K562 (cell line): ENCODE data around the gene SCGB1A1. TPM values are rescaled to one million over a fixed set of nuclear protein-coding genes. Genes with fewer than 3 reads are reported as not detected.

ENCODE experiments used
- ATAC-seq: fragments of 200-7000 bp; cut with Tn5 transposase; 3 replicates; pipeline ENCODE4 v1.9.1; 2020; ENCODE audit warnings: moderate library complexity
- BruUV-seq: library from RNA; stranded (reverse); fragments of 400-500 nt; replicated peaks from 2 replicates; lab custom pipeline; 2021; lab: Mats Ljungman, UMichigan
- CTCF ChIA-PET: fragments of 300-600 bp; formaldehyde crosslinking; extraction: SDS; loops from one replicate; lab custom pipeline; 2021; ENCODE audit warnings: low intra/inter-chr PET ratio; lab: Yijun Ruan, JAX
- POLR2A ChIA-PET: fragments of 300-600, 350-650 bp; sonication (Branson Sonifier 250); formaldehyde crosslinking; extraction: SDS; loops from one replicate; lab custom pipeline; 2021; ENCODE audit warnings: antibody characterized with exemption, inconsistent platforms; lab: Yijun Ruan, JAX
- DNase-seq, 4 experiments: peaks; one replicate each; pipeline versions ENCODE4 v3.0.0 to v3.0.0-alpha.2; 2011 to 2018; ENCODE audit warnings: low spot score in 3 of 4, mixed read lengths in 3 of 4; ENCODE audit errors: extremely low read depth in 1 of 4
- FAIRE-seq: peaks from 2 replicates; lab custom pipeline; 2011; peaks lifted over from hg19 to GRCh38; lab: Jason Lieb, UNC
- H2AFZ ChIP-seq: 2 replicates; pipeline ENCODE4 v1.6.0; 2011; ENCODE audit warnings: low read depth, low read length, control low read depth, inconsistent platforms
- H3K27ac ChIP-seq: fragments of 200-600 bp; 3 replicates; pipeline ENCODE4 v1.8.0; 2011; ENCODE audit warnings: low read depth, mild to moderate bottlenecking, control low read depth, inconsistent platforms, low read length, moderate library complexity, mixed read lengths; ENCODE audit errors: extremely low read depth
- H3K27me3 ChIP-seq, 2 experiments: fragments of 300-600 bp in 1 of 2; 2 replicates in 1 of 2; 3 replicates in 1 of 2; pipeline versions ENCODE4 v1.6.0 to v1.8.0; 2011; ENCODE audit warnings: inconsistent platforms in 2 of 2, low read length in 2 of 2, mild to moderate bottlenecking in 1 of 2, mixed read lengths in 1 of 2, moderate library complexity in 1 of 2; ENCODE audit not compliant: control insufficient read depth in 2 of 2, insufficient read depth in 2 of 2
- H3K36me3 ChIP-seq: fragments of 300-600 bp; 3 replicates; pipeline ENCODE4 v1.8.0; 2011; ENCODE audit warnings: mild to moderate bottlenecking, low read length, inconsistent platforms; ENCODE audit not compliant: control insufficient read depth, insufficient read depth
- H3K4me1 ChIP-seq, 2 experiments: fragments of 200-600 bp in 1 of 2; replicated peaks in 1 of 2; 2 replicates in 1 of 2; 3 replicates in 1 of 2; pipeline versions ENCODE4 v1.5.1 to v1.8.0; 2011; ENCODE audit warnings: inconsistent platforms in 2 of 2, low read length in 2 of 2, mild to moderate bottlenecking in 1 of 2, mixed read lengths in 1 of 2, moderate library complexity in 1 of 2; ENCODE audit not compliant: control insufficient read depth in 2 of 2, insufficient read depth in 2 of 2
- H3K4me2 ChIP-seq: 2 replicates; pipeline ENCODE4 v1.6.1; 2011; ENCODE audit warnings: low read length, control low read depth, inconsistent platforms, mixed read lengths; ENCODE audit not compliant: insufficient read depth
- H3K4me3 ChIP-seq: fragments of 200-600 bp; sonication (generic), shearing (Covaris generic); 2 replicates; pipeline ENCODE4 v1.5.1; 2016; ENCODE audit warnings: control low read depth, inconsistent platforms
- H3K79me2 ChIP-seq: fragments of 200-600 bp; 3 replicates; pipeline ENCODE4 v1.8.0; 2011; ENCODE audit warnings: low read length, inconsistent platforms; ENCODE audit not compliant: control insufficient read depth, insufficient read depth
- H3K9ac ChIP-seq, 2 experiments: 2 replicates each; pipeline versions ENCODE4 v1.6.0 to v1.6.1; 2011; ENCODE audit warnings: low read depth in 2 of 2, low read length in 2 of 2, control low read depth in 1 of 2, inconsistent platforms in 1 of 2, mild to moderate bottlenecking in 1 of 2, mixed read lengths in 1 of 2; ENCODE audit not compliant: insufficient read depth in 1 of 2
- H3K9me1 ChIP-seq: one replicate; pipeline ENCODE4 v1.6.0; 2011; ENCODE audit warnings: inconsistent platforms, mild to moderate bottlenecking, low read length, moderate library complexity; ENCODE audit not compliant: control insufficient read depth, insufficient read depth
- H3K9me3 ChIP-seq: replicated peaks from 2 replicates; pipeline ENCODE4 v1.5.1; 2011; ENCODE audit warnings: low read depth, low read length, inconsistent platforms; ENCODE audit not compliant: control insufficient read depth, insufficient read depth
- H4K20me1 ChIP-seq: replicated peaks from 2 replicates; pipeline ENCODE4 v1.6.1; 2011; ENCODE audit warnings: low read length, inconsistent platforms, mixed read lengths; ENCODE audit not compliant: control insufficient read depth, insufficient read depth
- BHLHE40 ChIP-seq: IDR thresholded peaks from 2 replicates; pipeline ENCODE4 v1.6.1; 2011; ENCODE audit warnings: low read length, improper control_type of control experiment
- CHD4 ChIP-seq: fragments of 200-600 bp; sonication (generic); IDR thresholded peaks from 3 replicates; pipeline ENCODE4 v1.6.1; 2012; ENCODE audit warnings: low read depth, mild to moderate bottlenecking, mixed read lengths, low read length, inconsistent platforms; ENCODE audit not compliant: insufficient read depth, insufficient replicate concordance, poor library complexity, severe bottlenecking
- HSF4 ChIP-seq: fragments of 250-450 bp; sonication (Bioruptor Pico); IDR thresholded peaks from 2 replicates; pipeline ENCODE4 v2.1.2; 2022; ENCODE audit warnings: mild to moderate bottlenecking, moderate library complexity, borderline replicate concordance
- POLR2AphosphoS5 ChIP-seq: IDR thresholded peaks from 2 replicates; pipeline ENCODE4 v1.6.1; 2011; ENCODE audit warnings: mild to moderate bottlenecking, low read depth, low read length, moderate library complexity; ENCODE audit not compliant: control insufficient read depth, insufficient read depth
- RREB1 ChIP-seq: fragments of 250-450 bp; sonication (Bioruptor Pico); IDR thresholded peaks from 2 replicates; pipeline ENCODE4 v1.4.0; 2020
- ZNF146 ChIP-seq: IDR thresholded peaks from one replicate; pipeline ENCODE4 v1.6.1; 2018; ENCODE audit warnings: missing compliant biosample characterization; ENCODE audit not compliant: unreplicated experiment
- ZNF318 ChIP-seq, 2 experiments: fragments of 450-650 bp; IDR thresholded peaks; 2 replicates each; pipeline ENCODE4 v1.6.1; 2016; ENCODE audit warnings: mild to moderate bottlenecking in 2 of 2, borderline replicate concordance in 1 of 2, low read depth in 1 of 2, moderate library complexity in 1 of 2
- ZNF77 ChIP-seq: fragments of 250-450 bp; sonication (Bioruptor Pico); IDR thresholded peaks from 2 replicates; pipeline ENCODE4 v1.5.0; 2020
- WGBS: fragments of 100-300 bp; shearing (Covaris generic); methylation state at CpG from one replicate; pipeline ENCODE4 v1.1.6; 2016; ENCODE audit warnings: low coverage, mixed read lengths; ENCODE audit not compliant: insufficient coverage; ENCODE audit errors: missing lambda C conversion rate; 5-methylcytosine and 5-hydroxymethylcytosine counted together
- in situ Hi-C: fragments of 300-500 bp; cut with MboI; formaldehyde crosslinking; loops from 4 replicates; pipeline ENCODE4 v1.15.0; 2018; ENCODE audit warnings: inconsistent platforms, mixed read lengths
- intact Hi-C: fragments of 100-400 bp; cut with micrococcal nuclease; formaldehyde crosslinking; loops from 2 replicates; pipeline ENCODE4 v1.14.2; 2022
- polyA plus RNA-seq, 8 experiments: library from polyadenylated mRNA; depleted of rRNA in 4 of 8; stranded (reverse) in 5 of 8; unstranded in 3 of 8; fragments of >200 nt; fragmentation: Nextera tagmentation in 2 of 8; fragmentation: Illumina TruSeq in 1 of 8; extraction: Ambion mirVana in 2 of 8; extraction: Trizol in 1 of 8; gene quantifications; 2 replicates each; pipeline versions ENCODE4 v1.2.1 to v1.2.3, GENCODE V29; 2011 to 2014; ENCODE audit warnings: inconsistent platforms in 1 of 8, missing spikeins in 1 of 8
- total RNA-seq, 7 experiments: library from RNA; depleted of rRNA in 6 of 7; stranded (reverse); fragments of >200 nt in 6 of 7; fragmentation: Illumina TruSeq in 2 of 7; extraction: Trizol in 2 of 7; gene quantifications; 2 replicates each; pipeline versions ENCODE4 v1.2.1 to v1.2.3, GENCODE V29; 2011 to 2021; ENCODE audit warnings: low replicate concordance in 1 of 7

SCGB1A1 gene
- total and polyA plus RNA-seq, 9 of the 15 experiments (the other 6 are each of a cell fraction or from before 2014, with no cell fraction given) = 0.55 TPM; not detected in 8

- Histone ChIP-seq H4K20me1 (no peaks in the 10 kb centered on the region), H3K9me1 (no peaks in the 10 kb centered on the region), H3K4me2 (no peak overlapping the region), H3K4me1 (peaks cover 30 to 32% of the 10 kb centered on the region in 2 experiments), H3K79me2 (no peaks in the 10 kb centered on the region), H3K9ac (peak overlapping the region in 1 of 2 experiments; percentile 18; a peak in 1 of 4 replicates), H3K36me3 (no peaks in the 10 kb centered on the region), H3K9me3 (no peaks in the 10 kb centered on the region), H3K27ac (no peak overlapping the region), H3K27me3 (no peaks in the 10 kb centered on the region), H3K4me3 (no peak overlapping the region), H2AFZ (peak overlapping the region; percentile 82)
- DNase-seq (peak in 3 of 4 experiments; percentile 39 to 53 (median 45)), ATAC-seq (no peak), FAIRE-seq (no peak)
- BruUV-seq = no TSS peak
- intact Hi-C loops = loop anchor here (10.0 kb wide), 1 partner anchor 85 kb away; no protein-coding TSS in a partner anchor
- in situ Hi-C loops = loop anchor here (5.0 kb wide), 1 partner anchor 137 kb away; no protein-coding TSS in a partner anchor
- ChIA-PET CTCF (no interaction called here), POLR2A (no interaction called here)
- WGBS = 7% methylated on average over 1 of the region's 1 CpG
- TF ChIP-seq BHLHE40 (no peak), ZNF146 (CRISPR knock-in tag) (no peak), HSF4 (CRISPR knock-in tag) (no peak), POLR2AphosphoS5 (no peak), RREB1 (CRISPR knock-in tag) (no peak), CHD4 (no peak), ZNF77 (CRISPR knock-in tag) (no peak), ZNF318 (IDR thresholded peaks at IDR 0.05; ENCODE audit: borderline replicate concordance in 1 of 2, low read depth in 1 of 2) (no peak)
Measured at GRCh38 chr11:62419943-62420342, 1.1 kb downstream of the SCGB1A1 start.
